ENCODE measurements around the gene PTPN13.

PTPN13 gene

DNA sequence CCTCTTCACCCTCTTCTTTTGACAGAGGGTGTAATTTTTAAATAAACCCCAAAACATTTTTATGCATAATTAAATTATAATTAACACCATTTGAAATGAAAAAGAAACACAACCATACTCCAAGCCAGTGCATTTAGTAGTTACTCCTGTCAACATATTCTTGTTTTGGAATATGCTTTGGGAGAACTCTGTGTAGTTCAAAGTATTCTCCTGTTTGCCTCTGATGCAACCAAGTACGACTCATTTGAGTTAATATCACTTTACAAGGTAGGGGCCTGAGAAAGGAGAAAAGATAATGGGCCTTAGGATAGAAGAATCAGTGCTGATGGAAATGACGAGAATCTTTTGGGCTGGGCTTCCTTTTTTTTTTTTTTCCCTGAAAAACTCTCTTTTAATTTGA, 2.7 kb downstream of the PTPN13 start:
- no peak overlapping the region for H3K4me3 ChIP-seq (ENCODE audit: low read length)
- H3K79me2 ChIP-seq (ENCODE audit: control insufficient read depth, low read length): no peaks in the 10 kb centered on the region
- H3K27ac ChIP-seq (ENCODE audit: low read depth, low read length): no peak overlapping the region
- no peaks in the 10 kb centered on the region for H3K9me2 ChIP-seq (replicated peaks; ENCODE audit: control insufficient read depth, low read length)
- no peak overlapping the region for H3K4me2 ChIP-seq (ENCODE audit: low read length)
- peaks cover 28% of the 10 kb centered on the region for H3K27me3 ChIP-seq (ENCODE audit: control insufficient read depth, low read length)
- no peaks in the 10 kb centered on the region for H3F3A ChIP-seq (ENCODE audit: control insufficient read depth, insufficient read depth)
- no peak for TF ChIP-seq EZH2phosphoT487 (IDR thresholded peaks at IDR 0.05; ENCODE audit: borderline replicate concordance, low read length)
- TF ChIP-seq, protein P1, sequence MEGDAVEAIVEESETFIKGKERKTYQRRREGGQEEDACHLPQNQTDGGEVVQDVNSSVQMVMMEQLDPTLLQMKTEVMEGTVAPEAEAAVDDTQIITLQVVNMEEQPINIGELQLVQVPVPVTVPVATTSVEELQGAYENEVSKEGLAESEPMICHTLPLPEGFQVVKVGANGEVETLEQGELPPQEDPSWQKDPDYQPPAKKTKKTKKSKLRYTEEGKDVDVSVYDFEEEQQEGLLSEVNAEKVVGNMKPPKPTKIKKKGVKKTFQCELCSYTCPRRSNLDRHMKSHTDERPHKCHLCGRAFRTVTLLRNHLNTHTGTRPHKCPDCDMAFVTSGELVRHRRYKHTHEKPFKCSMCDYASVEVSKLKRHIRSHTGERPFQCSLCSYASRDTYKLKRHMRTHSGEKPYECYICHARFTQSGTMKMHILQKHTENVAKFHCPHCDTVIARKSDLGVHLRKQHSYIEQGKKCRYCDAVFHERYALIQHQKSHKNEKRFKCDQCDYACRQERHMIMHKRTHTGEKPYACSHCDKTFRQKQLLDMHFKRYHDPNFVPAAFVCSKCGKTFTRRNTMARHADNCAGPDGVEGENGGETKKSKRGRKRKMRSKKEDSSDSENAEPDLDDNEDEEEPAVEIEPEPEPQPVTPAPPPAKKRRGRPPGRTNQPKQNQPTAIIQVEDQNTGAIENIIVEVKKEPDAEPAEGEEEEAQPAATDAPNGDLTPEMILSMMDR (IDR thresholded peaks at IDR 0.05; ENCODE audit: low read depth, low read length, poor library complexity, severe bottlenecking): no peak
- H3K36me3 ChIP-seq (ENCODE audit: control insufficient read depth, low read length): no peaks in the 10 kb centered on the region
- no peaks in the 10 kb centered on the region for H3K4me1 ChIP-seq (ENCODE audit: control insufficient read depth, low read length)
- H3K9me3 ChIP-seq (ENCODE audit: control insufficient read depth, insufficient read depth, low read length): no peaks in the 10 kb centered on the region
- no peaks in the 10 kb centered on the region for H4K20me1 ChIP-seq (ENCODE audit: control insufficient read depth, insufficient read depth, low read depth, low read length)

DNA sequence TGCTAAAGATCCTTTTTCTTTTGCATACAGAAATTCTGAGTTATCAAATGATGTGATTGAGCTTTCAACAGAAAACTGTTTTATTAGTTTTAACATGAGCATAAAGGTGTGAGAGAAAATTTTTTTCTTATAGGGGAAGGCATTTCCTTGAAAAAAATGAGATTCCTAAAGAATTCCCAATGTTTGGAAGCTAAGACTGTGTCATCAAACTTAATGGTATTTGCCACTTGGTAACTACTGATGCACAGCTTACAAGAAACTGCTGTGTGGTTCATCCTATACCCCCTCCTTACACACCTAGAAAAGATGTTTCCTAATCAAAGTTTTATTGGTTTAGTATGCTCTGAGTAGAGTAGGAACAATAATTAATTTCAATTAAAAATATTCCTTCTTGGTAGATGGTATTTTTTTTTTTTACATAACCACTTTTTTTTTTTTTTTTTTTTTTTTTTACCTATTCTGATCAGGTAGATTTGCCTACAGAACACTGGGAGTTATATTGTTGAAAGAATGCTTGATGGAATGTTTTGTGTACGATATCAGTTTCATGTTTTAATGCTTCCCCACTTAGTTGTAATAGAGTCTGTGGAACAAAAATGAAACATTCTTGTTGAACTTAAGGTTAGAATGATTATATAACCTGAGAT, 6.0 kb downstream of the PTPN13 start:
- no peak overlapping the region for H3K27ac ChIP-seq (ENCODE audit: low read depth, low read length)
- TF ChIP-seq EZH2phosphoT487 (IDR thresholded peaks at IDR 0.05; ENCODE audit: borderline replicate concordance, low read length): no peak
- TF ChIP-seq, protein P1 (IDR thresholded peaks at IDR 0.05; ENCODE audit: low read depth, low read length, poor library complexity, severe bottlenecking): no peak
- no peaks in the 10 kb centered on the region for H3K79me2 ChIP-seq (ENCODE audit: control insufficient read depth, low read length)
- no peaks in the 10 kb centered on the region for H3F3A ChIP-seq (ENCODE audit: control insufficient read depth, insufficient read depth)
- peaks cover 6% of the 10 kb centered on the region for H3K27me3 ChIP-seq (ENCODE audit: control insufficient read depth, low read length)
- H3K4me3 ChIP-seq (ENCODE audit: low read length): no peak overlapping the region
- no peaks in the 10 kb centered on the region for H3K36me3 ChIP-seq (ENCODE audit: control insufficient read depth, low read length)
- no peaks in the 10 kb centered on the region for H3K4me1 ChIP-seq (ENCODE audit: control insufficient read depth, low read length)
- H3K4me2 ChIP-seq (ENCODE audit: low read length): no peak overlapping the region
- H3K9me3 ChIP-seq (ENCODE audit: control insufficient read depth, insufficient read depth, low read length): no peaks in the 10 kb centered on the region
- H4K20me1 ChIP-seq (ENCODE audit: control insufficient read depth, insufficient read depth, low read depth, low read length): no peaks in the 10 kb centered on the region
- H3K9me2 ChIP-seq (replicated peaks; ENCODE audit: control insufficient read depth, low read length): no peaks in the 10 kb centered on the region

DNA sequence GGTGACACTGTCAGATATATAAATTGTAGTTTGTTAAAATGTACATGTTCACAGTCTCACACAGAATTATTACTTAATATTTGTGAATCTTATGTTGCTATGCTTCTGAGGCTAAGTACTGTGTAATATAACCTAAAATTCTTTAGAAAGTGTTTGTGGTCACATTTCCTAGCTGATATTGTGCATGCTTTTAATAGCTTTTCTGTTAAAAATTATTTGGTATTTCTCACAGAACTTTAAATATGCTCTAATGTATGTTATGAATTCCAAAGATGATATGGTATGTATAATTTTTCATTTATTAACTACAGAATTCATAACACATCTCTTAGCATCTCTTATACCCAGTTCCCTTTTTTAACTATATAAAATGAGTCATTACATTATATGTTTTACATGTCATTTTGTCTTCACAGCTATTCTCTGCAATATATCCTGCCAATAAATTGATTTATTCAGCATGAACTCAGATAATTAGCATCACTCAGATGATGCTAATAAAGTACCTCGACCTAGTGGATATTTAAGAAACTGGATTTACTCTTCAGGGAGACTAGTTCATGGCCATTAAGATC, 9.3 kb downstream of the PTPN13 start:
- H3K4me2 ChIP-seq (ENCODE audit: low read length): no peak overlapping the region
- H4K20me1 ChIP-seq (ENCODE audit: control insufficient read depth, insufficient read depth, low read depth, low read length): no peaks in the 10 kb centered on the region
- no peaks in the 10 kb centered on the region for H3K79me2 ChIP-seq (ENCODE audit: control insufficient read depth, low read length)
- no peaks in the 10 kb centered on the region for H3K27me3 ChIP-seq (ENCODE audit: control insufficient read depth, low read length)
- no peaks in the 10 kb centered on the region for H3K9me2 ChIP-seq (replicated peaks; ENCODE audit: control insufficient read depth, low read length)
- H3F3A ChIP-seq (ENCODE audit: control insufficient read depth, insufficient read depth): no peaks in the 10 kb centered on the region
- H3K4me1 ChIP-seq (ENCODE audit: control insufficient read depth, low read length): no peaks in the 10 kb centered on the region
- H3K27ac ChIP-seq (ENCODE audit: low read depth, low read length): no peak overlapping the region
- H3K9me3 ChIP-seq (ENCODE audit: control insufficient read depth, insufficient read depth, low read length): no peaks in the 10 kb centered on the region
- H3K36me3 ChIP-seq (ENCODE audit: control insufficient read depth, low read length): no peaks in the 10 kb centered on the region
- no peak overlapping the region for H3K4me3 ChIP-seq (ENCODE audit: low read length)
- TF ChIP-seq EZH2phosphoT487 (IDR thresholded peaks at IDR 0.05; ENCODE audit: borderline replicate concordance, low read length): no peak
- TF ChIP-seq, protein P1 (IDR thresholded peaks at IDR 0.05; ENCODE audit: low read depth, low read length, poor library complexity, severe bottlenecking): no peak

Data from DOHH2 (cell line).